Measurements from ENCODE around the gene GOLGA1.
"Not testable (repeated sequence)": the region's sequence is repeated elsewhere in the genome, so short reads cannot be mapped to it uniquely, and the experiment has no call there.

Gene GOLGA1

GRCh38 chr9:124840300-124840833 is 100.5 kb downstream of the GOLGA1 start:
- H3K4me3 ChIP-seq (ENCODE audit: low read depth, low read length), result no peak overlapping the region
- TF ChIP-seq CTCF (IDR thresholded peaks at IDR 0.05; ENCODE audit: low read depth, low read length), result peak; percentile 5

GRCh38 chr9:124839612-124840299 is 101.1 kb downstream of the GOLGA1 start:
- TF ChIP-seq CTCF (IDR thresholded peaks at IDR 0.05; ENCODE audit: low read depth, low read length), result peak; percentile 74
- no peak overlapping the region for H3K4me3 ChIP-seq (ENCODE audit: low read depth, low read length)

- H3K4me3 ChIP-seq (ENCODE audit: low read depth, low read length), result not testable (repeated sequence)
Observed at GRCh38 chr9:124838567-124839275, 102.2 kb downstream of the GOLGA1 start.

GRCh38 chr9:124838132-124838531 is 102.8 kb downstream of the GOLGA1 start:
- H3K4me3 ChIP-seq (ENCODE audit: low read depth, low read length), result not testable (repeated sequence)

GRCh38 chr9:124835026-124835557 is 105.8 kb downstream of the GOLGA1 start:
- H3K4me3 ChIP-seq (ENCODE audit: low read depth, low read length), result no peak overlapping the region
- TF ChIP-seq CTCF (IDR thresholded peaks at IDR 0.05; ENCODE audit: low read depth, low read length), result no peak

GRCh38 chr9:124834591-124834990 is 106.3 kb downstream of the GOLGA1 start:
- no peak overlapping the region for H3K4me3 ChIP-seq (ENCODE audit: low read depth, low read length)
- TF ChIP-seq CTCF (IDR thresholded peaks at IDR 0.05; ENCODE audit: low read depth, low read length), result no peak

- no peak overlapping the region for H3K4me3 ChIP-seq (ENCODE audit: low read depth, low read length)
Observed at GRCh38 chr9:124831642-124832364, 109.1 kb downstream of the GOLGA1 start.

More at GRCh38 chr9:124831642-124832364, 109.1 kb downstream of the GOLGA1 start:
- no peak for TF ChIP-seq CTCF (IDR thresholded peaks at IDR 0.05; ENCODE audit: low read depth, low read length)
